OCI-LY1 (cell line): ENCODE results near the gene BRSK1.

Experiments
- H2AFZ ChIP-seq: fragments of 200-600 bp; sonication (generic), shearing (Covaris generic); 2 replicates; pipeline ENCODE4 v1.6.0; 2014; ENCODE audit warnings: antibody characterized with exemption, mild to moderate bottlenecking, low read length
- H3F3A ChIP-seq: fragments of 200-600 bp; sonication (generic), shearing (Covaris generic); 2 replicates; pipeline ENCODE4 v1.6.0; 2014; ENCODE audit warnings: mild to moderate bottlenecking, antibody characterized with exemption, low read length, moderate library complexity; ENCODE audit not compliant: insufficient read depth
- H3K27ac ChIP-seq: fragments of 200-600 bp; sonication (generic); 2 replicates; pipeline ENCODE4 v1.5.1; 2014; ENCODE audit warnings: low read length, mixed run types, mild to moderate bottlenecking, low read depth; ENCODE audit not compliant: poor library complexity, severe bottlenecking
- H3K27me3 ChIP-seq: fragments of 200-600 bp; sonication (generic); 2 replicates; pipeline ENCODE4 v1.6.0; 2014; ENCODE audit warnings: antibody characterized with exemption, mild to moderate bottlenecking, low read length, moderate library complexity; ENCODE audit not compliant: insufficient read depth
- H3K36me3 ChIP-seq: fragments of 200-600 bp; sonication (generic); 2 replicates; pipeline ENCODE4 v1.6.1; 2014; ENCODE audit warnings: mild to moderate bottlenecking, antibody characterized with exemption, low read length, moderate library complexity, mixed read lengths; ENCODE audit not compliant: insufficient read depth
- H3K4me1 ChIP-seq: fragments of 200-600 bp; sonication (generic); 2 replicates; pipeline ENCODE4 v1.5.1; 2014; ENCODE audit warnings: mild to moderate bottlenecking, low read length, moderate library complexity; ENCODE audit not compliant: insufficient read depth, severe bottlenecking
- H3K4me2 ChIP-seq: fragments of 200-600 bp; sonication (generic), shearing (Covaris generic); 2 replicates; pipeline ENCODE4 v1.6.1; 2014; ENCODE audit warnings: low read length
- H3K4me3 ChIP-seq: fragments of 200-600 bp; sonication (generic); 2 replicates; pipeline ENCODE4 v1.5.1; 2014; ENCODE audit warnings: low read length, low read depth, mild to moderate bottlenecking, mixed read lengths; ENCODE audit not compliant: poor library complexity, severe bottlenecking
- H3K79me2 ChIP-seq: fragments of 200-600 bp; shearing (Covaris generic); 2 replicates; pipeline ENCODE4 v1.6.1; 2016; ENCODE audit warnings: mixed run types, low read length, mixed read lengths; ENCODE audit not compliant: insufficient read depth
- H3K9ac ChIP-seq: fragments of 200-600 bp; sonication (generic), shearing (Covaris generic); 2 replicates; pipeline ENCODE4 v1.6.1; 2014; ENCODE audit warnings: mild to moderate bottlenecking, low read length, mixed read lengths
- H3K9me2 ChIP-seq: fragments of 200-600 bp; sonication (generic), shearing (Covaris generic); 2 replicates; pipeline ENCODE4 v1.6.1; 2014; ENCODE audit warnings: low read depth, mild to moderate bottlenecking, low read length, mixed read lengths
- H3K9me3 ChIP-seq: fragments of 200-600 bp; shearing (Covaris generic); 2 replicates; pipeline ENCODE4 v1.6.1; 2014; ENCODE audit warnings: low read length, mixed read lengths
- H4K20me1 ChIP-seq: fragments of 200-600 bp; sonication (generic), shearing (Covaris generic); 2 replicates; pipeline ENCODE4 v1.6.0; 2016; ENCODE audit warnings: mild to moderate bottlenecking, low read length; ENCODE audit not compliant: insufficient read depth
- EZH2 ChIP-seq: fragments of 200-600 bp; sonication (generic), shearing (Covaris generic); IDR thresholded peaks from 2 replicates; pipeline ENCODE4 v1.8.0; 2017; ENCODE audit warnings: borderline replicate concordance, mixed run types, mild to moderate bottlenecking, antibody characterized with exemption, low read length, moderate library complexity, mixed read lengths
- TF ChIP-seq, protein P1 (sequence below): fragments of 200-600 bp; sonication (generic), shearing (Covaris generic); IDR thresholded peaks from 2 replicates; pipeline ENCODE4 v1.5.1; 2017; ENCODE audit warnings: mild to moderate bottlenecking, antibody characterized with exemption, low read length, moderate library complexity, mixed read lengths

The BRSK1 gene

DNA sequence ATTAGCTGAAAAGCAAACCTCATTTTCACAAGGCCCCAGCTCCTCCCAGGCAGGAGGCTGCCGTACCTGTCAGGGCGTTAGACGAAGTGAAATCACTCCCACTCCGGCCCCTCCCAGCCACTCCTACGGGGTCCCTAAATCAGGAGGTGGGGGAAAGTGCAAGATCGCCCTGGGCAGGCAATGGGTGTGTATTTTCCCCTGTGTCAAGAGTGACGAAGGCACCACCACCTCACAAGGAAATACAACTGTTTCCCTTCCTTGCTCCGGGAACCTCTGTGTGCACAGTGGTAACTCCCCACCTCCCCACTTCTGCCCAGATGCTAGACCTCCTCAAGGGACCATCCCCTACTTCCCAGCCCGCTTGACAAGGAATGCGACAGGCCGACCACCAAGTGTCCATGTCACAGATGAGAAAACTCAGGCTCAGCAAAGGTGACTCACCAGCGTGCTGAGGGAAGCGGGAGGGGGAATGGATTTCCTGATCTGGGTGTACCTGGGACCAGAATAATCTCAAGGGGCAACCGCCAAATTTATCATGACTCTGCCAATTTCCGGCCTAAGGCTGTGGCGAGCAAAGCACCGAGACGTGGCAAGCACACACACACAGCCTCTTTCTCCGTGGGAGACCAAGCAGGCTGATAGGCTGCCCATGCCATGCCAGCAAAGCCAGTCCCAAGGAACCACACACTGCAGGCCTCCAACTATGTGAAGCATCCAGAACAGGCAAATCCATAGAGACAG, 32.3 kb upstream of the BRSK1 start:
- H3K36me3 ChIP-seq, result peaks cover 73% of the 10 kb centered on the region

DNA sequence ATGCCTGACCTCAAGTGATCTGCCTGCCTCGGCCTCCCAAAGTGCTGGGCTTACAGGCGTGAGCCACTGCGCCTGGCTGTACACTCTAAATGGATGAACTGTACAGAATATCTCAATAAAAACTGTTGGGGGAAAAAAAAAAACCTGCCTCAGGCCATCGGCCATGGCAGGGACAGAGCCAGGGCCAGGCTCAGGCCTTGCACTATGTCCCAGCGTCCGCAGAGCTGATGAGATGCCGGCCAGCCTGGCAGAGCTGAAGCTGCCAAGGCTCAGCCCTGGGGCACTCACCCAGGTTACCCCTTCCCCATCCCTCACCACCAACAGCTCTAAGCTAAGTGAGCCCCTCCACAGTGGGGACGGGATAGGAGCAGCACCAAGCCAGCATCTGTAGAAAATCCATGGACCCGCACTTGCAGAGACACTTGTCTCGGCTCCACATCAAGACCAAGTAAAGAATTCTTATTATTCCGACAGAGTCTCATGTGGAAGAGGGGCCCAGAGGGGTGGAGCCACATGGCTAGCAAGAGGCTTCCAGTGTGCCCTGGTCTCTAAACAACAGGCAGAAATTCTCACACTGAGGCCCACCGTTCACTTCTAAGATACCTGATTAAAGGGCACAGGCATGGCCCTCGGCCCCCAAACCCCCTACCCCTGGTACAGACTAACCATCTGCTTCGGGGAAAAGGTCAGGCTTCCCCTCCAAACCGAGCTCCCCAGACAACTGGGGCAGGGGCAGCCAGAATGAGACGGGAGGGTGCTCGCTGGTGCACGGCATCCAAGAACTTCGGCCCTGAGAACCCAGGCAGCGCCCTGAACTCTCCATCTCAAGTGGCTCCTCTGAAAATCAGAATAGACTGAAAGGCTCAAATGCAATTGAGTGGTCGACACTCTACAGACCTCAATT, 30.8 kb upstream of the BRSK1 start:
- Histone ChIP-seq H3K27me3 (no peaks in the 10 kb centered on the region), H3K9ac (peak overlapping the region; percentile 95), H4K20me1 (no peaks in the 10 kb centered on the region), H3K79me2 (peaks cover 92% of the 10 kb centered on the region), H3K9me3 (no peaks in the 10 kb centered on the region), H3F3A (peaks cover 7% of the 10 kb centered on the region; the same call in 1 of the 2 replicates), H3K4me1 (peaks cover 69% of the 10 kb centered on the region), H3K27ac (peak overlapping the region; percentile 100), H3K4me2 (peak overlapping the region; percentile 96), H3K4me3 (peak overlapping the region; percentile 94), H2AFZ (no peak overlapping the region), H3K36me3 (peaks cover 73% of the 10 kb centered on the region; the same call in 1 of the 2 replicates), H3K9me2 (no peaks in the 10 kb centered on the region)
- TF ChIP-seq, protein P1, sequence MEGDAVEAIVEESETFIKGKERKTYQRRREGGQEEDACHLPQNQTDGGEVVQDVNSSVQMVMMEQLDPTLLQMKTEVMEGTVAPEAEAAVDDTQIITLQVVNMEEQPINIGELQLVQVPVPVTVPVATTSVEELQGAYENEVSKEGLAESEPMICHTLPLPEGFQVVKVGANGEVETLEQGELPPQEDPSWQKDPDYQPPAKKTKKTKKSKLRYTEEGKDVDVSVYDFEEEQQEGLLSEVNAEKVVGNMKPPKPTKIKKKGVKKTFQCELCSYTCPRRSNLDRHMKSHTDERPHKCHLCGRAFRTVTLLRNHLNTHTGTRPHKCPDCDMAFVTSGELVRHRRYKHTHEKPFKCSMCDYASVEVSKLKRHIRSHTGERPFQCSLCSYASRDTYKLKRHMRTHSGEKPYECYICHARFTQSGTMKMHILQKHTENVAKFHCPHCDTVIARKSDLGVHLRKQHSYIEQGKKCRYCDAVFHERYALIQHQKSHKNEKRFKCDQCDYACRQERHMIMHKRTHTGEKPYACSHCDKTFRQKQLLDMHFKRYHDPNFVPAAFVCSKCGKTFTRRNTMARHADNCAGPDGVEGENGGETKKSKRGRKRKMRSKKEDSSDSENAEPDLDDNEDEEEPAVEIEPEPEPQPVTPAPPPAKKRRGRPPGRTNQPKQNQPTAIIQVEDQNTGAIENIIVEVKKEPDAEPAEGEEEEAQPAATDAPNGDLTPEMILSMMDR, result no peak
- TF ChIP-seq EZH2, result no peak

More for the DNA sequence above, 32.3 kb upstream of the BRSK1 start:
- peaks cover 66% of the 10 kb centered on the region for H3K4me1 ChIP-seq
- H3K79me2 ChIP-seq, result peaks cover 83% of the 10 kb centered on the region
- peaks cover 7% of the 10 kb centered on the region; the same call in 1 of the 2 replicates for H3F3A ChIP-seq
- peak overlapping the region; percentile 94 for H3K4me3 ChIP-seq
- no peaks in the 10 kb centered on the region for H3K9me2 ChIP-seq
- H3K4me2 ChIP-seq, result peak overlapping the region; percentile 96
- H3K9me3 ChIP-seq, result no peaks in the 10 kb centered on the region
- TF ChIP-seq, protein P1, result no peak
- no peak for TF ChIP-seq EZH2
- H3K27ac ChIP-seq, result peak overlapping the region; percentile 100
- H2AFZ ChIP-seq, result no peak overlapping the region
- no peaks in the 10 kb centered on the region for H4K20me1 ChIP-seq
- no peaks in the 10 kb centered on the region for H3K27me3 ChIP-seq
- peak overlapping the region; percentile 48 for H3K9ac ChIP-seq

DNA sequence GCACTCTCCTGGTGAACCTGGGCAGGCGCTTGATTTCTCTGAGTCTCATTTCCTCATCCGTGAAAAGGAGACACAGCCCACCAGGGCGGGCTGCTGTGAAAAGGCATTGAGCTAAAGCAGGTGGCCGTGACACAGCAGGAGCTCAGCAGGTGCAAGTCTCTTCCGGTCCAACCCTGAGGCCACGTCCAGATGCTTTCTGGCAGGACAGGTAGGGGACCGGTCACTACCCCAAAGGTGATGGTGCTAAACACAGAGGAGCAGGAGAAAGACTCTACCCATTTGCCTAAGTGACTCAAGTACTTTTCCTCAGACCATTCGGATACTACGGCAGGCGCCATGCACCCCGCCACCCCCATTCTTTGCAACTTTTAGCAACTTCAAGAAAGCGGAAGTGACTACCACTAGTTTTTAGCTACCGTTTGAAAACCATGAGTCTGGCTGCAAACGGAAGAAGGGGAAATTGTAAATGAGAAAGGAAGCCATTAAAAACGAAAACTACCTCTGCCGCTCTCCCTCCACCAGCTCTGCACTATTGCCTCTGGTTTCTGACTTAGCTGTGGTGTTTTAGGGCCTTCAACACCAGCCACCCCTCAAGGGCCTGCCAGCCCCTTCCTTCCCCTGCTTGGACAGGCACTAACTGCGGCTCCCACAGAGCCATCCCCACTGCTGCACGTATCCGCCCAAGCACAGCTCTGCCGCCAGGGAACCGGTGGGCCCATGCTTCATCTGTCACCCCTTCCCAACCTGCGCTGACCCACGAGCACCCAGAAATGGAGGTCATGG, 29.8 kb upstream of the BRSK1 start:
- Histone ChIP-seq H3K36me3 (peaks cover 64% of the 10 kb centered on the region; the same call in 1 of the 2 replicates), H3K27ac (peak overlapping the region; percentile 100), H3K9ac (peak overlapping the region; percentile 95), H3K27me3 (no peaks in the 10 kb centered on the region), H3K4me3 (peak overlapping the region; percentile 94), H3K9me2 (no peaks in the 10 kb centered on the region), H3K9me3 (no peaks in the 10 kb centered on the region), H2AFZ (no peak overlapping the region), H3K79me2 (peaks cover 86% of the 10 kb centered on the region), H3K4me1 (peaks cover 69% of the 10 kb centered on the region), H3F3A (peaks cover 7% of the 10 kb centered on the region; the same call in 1 of the 2 replicates), H3K4me2 (peak overlapping the region; percentile 96), H4K20me1 (no peaks in the 10 kb centered on the region)
- TF ChIP-seq EZH2, result no peak
- TF ChIP-seq, protein P1, result no peak
